ENCODE results near the gene RAPGEF1. TPM values are rescaled to one million over a fixed set of nuclear protein-coding genes. Genes with fewer than 3 reads are reported as not detected.

Gene RAPGEF1
- total RNA-seq, 2 experiments from 2014 or later = 129 to 131 TPM

GRCh38 chr9:131606896-131607567, 132.8 kb downstream of the RAPGEF1 start:
- Mint-ChIP-seq H3K27me3 (no peaks in the 10 kb centered on the region), H3K4me1 (no peaks in the 10 kb centered on the region), H3K27ac (peak overlapping the region; percentile 3), H3K9me3 (no peaks in the 10 kb centered on the region), H3K36me3 (peaks cover 8% of the 10 kb centered on the region), H3K4me3 (no peak overlapping the region)
- ATAC-seq (ENCODE audit: low read depth) (no peak), DNase-seq (no peak)
- POLR2A ChIA-PET = no interaction called here

DNA sequence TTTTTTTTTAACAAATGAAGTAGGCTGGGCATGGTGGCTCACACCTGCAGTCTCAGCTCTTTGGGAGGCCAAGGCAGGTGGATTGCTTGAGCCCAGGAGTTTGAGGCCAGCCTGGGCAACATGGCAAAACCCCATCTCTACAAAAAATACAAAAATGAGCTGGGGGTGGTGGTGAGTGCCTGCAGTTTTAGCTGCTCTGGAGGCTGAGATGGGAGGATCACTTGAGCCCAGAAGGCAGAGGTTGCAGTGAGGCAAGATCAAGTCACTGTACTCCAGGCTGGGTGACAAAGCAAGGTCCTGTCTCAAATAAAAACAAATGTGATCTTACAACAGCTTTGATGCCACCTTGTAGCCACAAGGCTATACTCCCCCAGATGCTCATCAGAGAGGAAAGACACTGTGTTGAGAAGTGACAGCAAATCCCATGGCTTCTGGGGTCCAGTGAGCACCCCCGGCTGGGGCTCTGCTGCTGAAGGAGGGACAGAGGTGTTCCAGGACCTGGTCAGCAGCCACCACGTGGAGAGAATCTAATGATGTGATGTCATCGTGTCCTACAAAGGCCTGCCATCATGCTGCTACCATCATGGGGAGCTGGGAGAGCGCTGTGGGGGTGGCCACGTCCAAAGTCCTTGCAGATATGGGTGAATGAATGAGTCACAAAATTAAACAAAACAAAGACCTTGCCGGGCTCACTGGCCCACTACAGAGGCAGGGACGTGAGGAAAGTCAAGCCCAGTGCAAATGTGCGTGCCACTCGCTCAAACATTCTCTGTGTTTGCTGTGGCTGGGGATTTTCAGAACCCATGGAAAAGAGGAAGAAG, 133.9 kb downstream of the RAPGEF1 start:
- Mint-ChIP-seq H3K4me1 (no peaks in the 10 kb centered on the region), H3K4me3 (no peak overlapping the region), H3K27ac (peak overlapping the region; percentile 45), H3K36me3 (peaks cover 9% of the 10 kb centered on the region), H3K9me3 (no peaks in the 10 kb centered on the region), H3K27me3 (no peaks in the 10 kb centered on the region)
- ATAC-seq (ENCODE audit: low read depth) (no peak), DNase-seq (no peak)
- POLR2A ChIA-PET = no interaction called here

GRCh38 chr9:131603711-131604439, 136.0 kb downstream of the RAPGEF1 start:
- Mint-ChIP-seq H3K4me1 (no peaks in the 10 kb centered on the region), H3K9me3 (no peaks in the 10 kb centered on the region), H3K4me3 (no peak overlapping the region), H3K27me3 (no peaks in the 10 kb centered on the region), H3K27ac (no peak overlapping the region), H3K36me3 (peaks cover 7% of the 10 kb centered on the region)
- no peak for ATAC-seq (ENCODE audit: low read depth)
- POLR2A ChIA-PET = no interaction called here
- no peak for DNase-seq

DNA sequence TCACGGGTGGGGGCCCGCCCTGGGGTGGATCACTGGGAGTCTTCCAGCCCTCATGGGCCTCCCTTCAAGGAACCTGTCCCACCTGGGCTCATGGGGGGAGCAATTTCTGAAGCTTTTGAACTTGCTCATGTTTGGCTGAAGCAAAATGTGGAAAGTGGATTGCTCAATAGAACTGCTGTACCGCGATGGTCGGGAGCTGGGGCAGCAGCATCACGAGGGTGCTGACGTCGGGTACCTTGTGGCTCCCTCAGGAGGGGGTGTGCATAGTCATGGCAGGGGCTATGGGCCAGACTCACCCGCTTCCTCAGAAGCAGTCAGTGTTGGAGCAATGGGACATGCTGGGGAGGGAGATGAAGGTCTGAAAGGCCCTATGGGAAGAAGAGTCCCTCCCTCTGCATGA, 136.7 kb downstream of the RAPGEF1 start:
- DNase-seq (no peak), ATAC-seq (ENCODE audit: low read depth) (no peak)
- no peaks in the 10 kb centered on the region for H3K4me1 Mint-ChIP-seq
- H3K9me3 Mint-ChIP-seq = no peaks in the 10 kb centered on the region
- no peak overlapping the region for H3K27ac Mint-ChIP-seq
- POLR2A ChIA-PET = no interaction called here
- no peaks in the 10 kb centered on the region for H3K27me3 Mint-ChIP-seq
- peaks cover 7% of the 10 kb centered on the region for H3K36me3 Mint-ChIP-seq
- H3K4me3 Mint-ChIP-seq = no peak overlapping the region

GRCh38 chr9:131601683-131602181, 138.1 kb downstream of the RAPGEF1 start:
- H3K4me1 Mint-ChIP-seq = no peaks in the 10 kb centered on the region
- H3K36me3 Mint-ChIP-seq = peaks cover 5% of the 10 kb centered on the region

DNA sequence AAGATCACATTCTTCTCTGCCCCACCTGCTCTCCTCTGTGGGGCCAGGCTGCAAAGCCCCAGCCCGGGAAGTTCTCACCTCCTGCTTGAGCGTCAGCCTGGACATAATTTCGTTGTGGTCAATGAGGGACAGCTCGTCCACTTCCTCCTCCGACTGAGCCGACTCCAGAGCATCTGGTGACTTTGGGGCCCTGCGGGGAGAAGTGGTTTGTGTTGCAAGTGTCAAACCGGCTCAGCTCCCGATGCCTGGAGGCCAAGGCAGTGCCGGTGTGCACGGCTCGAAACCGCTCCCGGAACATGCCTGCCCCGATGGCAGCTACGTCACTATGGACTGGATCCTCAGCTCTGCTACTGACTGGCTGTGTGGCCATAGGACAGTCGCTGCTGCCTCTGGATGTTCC, 141.8 kb downstream of the RAPGEF1 start:
- no peaks in the 10 kb centered on the region for H3K9me3 Mint-ChIP-seq
- no peaks in the 10 kb centered on the region for H3K27me3 Mint-ChIP-seq
- POLR2A ChIA-PET = no interaction called here
- H3K4me1 Mint-ChIP-seq = no peaks in the 10 kb centered on the region
- H3K27ac Mint-ChIP-seq = no peak overlapping the region
- H3K4me3 Mint-ChIP-seq = no peak overlapping the region
- H3K36me3 Mint-ChIP-seq = peaks cover 6% of the 10 kb centered on the region
- ATAC-seq (ENCODE audit: low read depth) (no peak), DNase-seq (no peak)

More at GRCh38 chr9:131601683-131602181, 138.1 kb downstream of the RAPGEF1 start:
- no peaks in the 10 kb centered on the region for H3K27me3 Mint-ChIP-seq
- ATAC-seq (ENCODE audit: low read depth) (no peak), DNase-seq (no peak)
- H3K27ac Mint-ChIP-seq = no peak overlapping the region
- H3K4me3 Mint-ChIP-seq = no peak overlapping the region
- POLR2A ChIA-PET = no interaction called here
- H3K9me3 Mint-ChIP-seq = no peaks in the 10 kb centered on the region

DNA sequence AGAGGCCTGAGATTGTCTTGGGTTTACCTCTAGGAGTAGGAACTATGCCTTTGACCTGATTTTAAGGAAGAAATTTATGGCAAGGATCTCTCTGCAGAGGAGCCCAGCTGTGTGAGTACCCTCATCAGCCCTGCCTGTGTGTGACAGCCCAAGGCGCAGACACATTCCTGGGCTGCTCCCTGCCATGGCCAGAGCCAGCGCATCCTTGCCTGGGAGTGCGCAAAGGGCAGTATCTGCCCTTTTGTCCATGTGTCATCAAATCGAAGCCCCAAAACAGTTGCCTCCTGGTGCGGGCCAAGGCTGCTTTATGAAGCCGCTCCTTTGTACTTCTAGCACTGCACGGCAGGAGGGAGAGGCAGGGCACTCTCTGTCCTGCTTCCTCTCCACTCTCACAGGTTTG, 142.6 kb downstream of the RAPGEF1 start:
- POLR2A ChIA-PET = interaction anchor here (1.2 kb wide), 1 partner anchor 146 kb away, joined by 3 read pairs; no protein-coding TSS in a partner anchor
- peaks cover 6% of the 10 kb centered on the region for H3K36me3 Mint-ChIP-seq
- no peak for ATAC-seq (ENCODE audit: low read depth)

DNA sequence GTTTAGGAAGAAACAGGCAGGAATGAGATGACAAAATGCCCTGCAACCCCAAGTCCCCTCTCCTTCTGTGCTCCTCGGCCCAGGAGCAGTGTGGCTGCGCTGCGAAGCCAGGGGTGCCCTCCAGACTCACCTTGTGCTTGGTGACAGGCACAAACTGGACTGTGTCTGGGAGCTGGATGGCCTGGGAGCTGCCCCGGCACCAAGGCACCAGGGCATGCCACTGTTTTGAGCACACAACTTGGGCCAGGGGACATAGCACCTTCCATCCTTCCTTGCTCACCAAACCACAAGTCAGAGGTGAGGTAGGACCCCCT, 143.5 kb downstream of the RAPGEF1 start:
- peaks cover 5% of the 10 kb centered on the region for H3K36me3 Mint-ChIP-seq
- ATAC-seq (ENCODE audit: low read depth) (no peak), DNase-seq (no peak)
- peaks cover 5% of the 10 kb centered on the region for H3K4me1 Mint-ChIP-seq
- POLR2A ChIA-PET = interaction anchor here (1.2 kb wide), 1 partner anchor 147 kb away, joined by 3 read pairs; no protein-coding TSS in a partner anchor
- no peaks in the 10 kb centered on the region for H3K9me3 Mint-ChIP-seq
- H3K27me3 Mint-ChIP-seq = no peaks in the 10 kb centered on the region
- H3K4me3 Mint-ChIP-seq = no peak overlapping the region
- H3K27ac Mint-ChIP-seq = no peak overlapping the region

More for the DNA sequence above, 142.6 kb downstream of the RAPGEF1 start:
- H3K9me3 Mint-ChIP-seq = no peaks in the 10 kb centered on the region
- DNase-seq = no peak
- H3K27ac Mint-ChIP-seq = no peak overlapping the region
- H3K4me3 Mint-ChIP-seq = no peak overlapping the region
- no peaks in the 10 kb centered on the region for H3K4me1 Mint-ChIP-seq
- H3K27me3 Mint-ChIP-seq = no peaks in the 10 kb centered on the region

DNA sequence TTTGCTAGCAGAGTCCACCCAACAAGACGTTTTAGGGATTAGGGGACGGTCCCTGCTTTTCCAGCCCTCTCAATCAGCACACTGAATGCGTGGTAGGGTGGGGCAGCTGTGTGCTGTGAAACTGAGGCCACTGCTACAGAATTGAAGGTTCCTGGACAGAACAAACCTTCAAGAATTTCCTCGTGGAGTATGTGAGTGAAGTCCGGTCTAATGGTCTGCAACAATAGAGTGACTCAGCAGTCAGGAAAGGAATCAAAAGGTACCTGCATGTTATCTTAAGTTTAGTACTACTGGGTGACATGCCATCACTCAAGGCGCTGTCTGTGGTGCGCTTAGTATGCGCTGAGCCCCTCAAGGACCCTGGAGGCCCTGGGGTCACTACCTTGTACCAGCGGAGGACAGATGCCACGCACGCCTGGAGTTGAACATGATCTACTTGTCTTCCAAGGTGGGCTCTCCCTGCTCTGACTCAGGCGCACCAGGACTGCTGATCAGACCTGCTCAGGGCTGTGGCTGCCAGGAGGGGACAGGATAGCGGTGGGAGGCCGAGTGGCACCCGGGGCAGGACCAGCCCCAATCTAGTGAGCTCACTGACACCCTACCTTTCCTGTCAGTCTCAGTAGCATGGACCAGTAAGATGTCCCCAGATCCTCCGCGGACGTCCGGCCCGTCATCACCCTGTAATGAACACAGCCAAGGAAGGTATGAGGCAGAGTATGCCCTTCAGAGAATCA, 144.0 kb downstream of the RAPGEF1 start:
- Mint-ChIP-seq H3K9me3 (no peaks in the 10 kb centered on the region), H3K36me3 (peaks cover 5% of the 10 kb centered on the region), H3K4me3 (no peak overlapping the region), H3K27me3 (no peaks in the 10 kb centered on the region), H3K27ac (no peak overlapping the region), H3K4me1 (peaks cover 10% of the 10 kb centered on the region)
- POLR2A ChIA-PET = no interaction called here
- DNase-seq (no peak), ATAC-seq (ENCODE audit: low read depth) (no peak)

GRCh38 chr9:131594906-131595665, 144.8 kb downstream of the RAPGEF1 start:
- Mint-ChIP-seq H3K4me3 (no peak overlapping the region), H3K9me3 (no peaks in the 10 kb centered on the region), H3K4me1 (peaks cover 17% of the 10 kb centered on the region), H3K36me3 (peaks cover 5% of the 10 kb centered on the region), H3K27me3 (no peaks in the 10 kb centered on the region), H3K27ac (no peak overlapping the region)
- POLR2A ChIA-PET = no interaction called here
- DNase-seq (no peak), ATAC-seq (ENCODE audit: low read depth) (no peak)

- no peak overlapping the region for H3K27ac Mint-ChIP-seq
- H3K9me3 Mint-ChIP-seq = no peaks in the 10 kb centered on the region
- peaks cover 23% of the 10 kb centered on the region for H3K4me1 Mint-ChIP-seq
- POLR2A ChIA-PET = interaction anchor here (0.9 kb wide), 1 partner anchor 150 kb away, joined by 3 read pairs; no protein-coding TSS in a partner anchor
- H3K4me3 Mint-ChIP-seq = no peak overlapping the region
- no peaks in the 10 kb centered on the region for H3K27me3 Mint-ChIP-seq
- ATAC-seq (ENCODE audit: low read depth) = no peak
- DNase-seq = no peak
- H3K36me3 Mint-ChIP-seq = peaks cover 5% of the 10 kb centered on the region
Measured at GRCh38 chr9:131593936-131594665, 145.8 kb downstream of the RAPGEF1 start.

Measured in activated naive CD8-positive, alpha-beta T cell treated with anti-CD3 and anti-CD28 coated beads, Interleukin-2, amount 10 ng/mL, durations not matched to agents 7 days and 5 days (primary cell).